GM23338 (cell line): ENCODE measurements around the gene YY1AP1. TPM values are rescaled to one million over a fixed set of nuclear protein-coding genes. Genes with fewer than 3 reads are reported as not detected.
"Not testable (repeated sequence)": the region's sequence is repeated elsewhere in the genome, so short reads cannot be mapped to it uniquely, and the experiment has no call there.

ENCODE experiments used
- ATAC-seq: fragments of 200-7000 bp; cut with Tn5 transposase; 3 replicates; pipeline ENCODE4 v1.9.1; 2020
- DNase-seq: peaks from one replicate; pipeline ENCODE4 v3.0.0-alpha.2; 2015; ENCODE audit warnings: low spot score
- H2AFZ ChIP-seq: fragments of 200-600 bp; sonication (generic); 2 replicates; pipeline ENCODE4 v1.8.0; 2016; ENCODE audit warnings: antibody characterized with exemption, mild to moderate bottlenecking, moderate library complexity
- H3F3A ChIP-seq: fragments of 200-600 bp; sonication (generic); replicated peaks from 2 replicates; pipeline ENCODE4 v1.8.0; 2017; ENCODE audit warnings: antibody characterized with exemption, mixed run types, low read depth
- H3K27ac ChIP-seq: fragments of 200-600 bp; sonication (generic); 2 replicates; pipeline ENCODE4 v1.6.1; 2016; ENCODE audit warnings: low read depth
- H3K27me3 ChIP-seq: fragments of 200-600 bp; sonication (generic); 2 replicates; pipeline ENCODE4 v1.8.0; 2016; ENCODE audit warnings: mild to moderate bottlenecking, mixed run types, moderate library complexity; ENCODE audit not compliant: insufficient read depth
- H3K36me3 ChIP-seq: fragments of 200-600 bp; sonication (generic); 2 replicates; pipeline ENCODE4 v1.8.0; 2016; ENCODE audit warnings: mild to moderate bottlenecking; ENCODE audit not compliant: insufficient read depth
- H3K4me1 ChIP-seq: fragments of 200-600 bp; sonication (generic); 2 replicates; pipeline ENCODE4 v1.8.0; 2016; ENCODE audit warnings: mild to moderate bottlenecking, moderate library complexity; ENCODE audit not compliant: insufficient read depth
- H3K4me2 ChIP-seq: fragments of 200-600 bp; sonication (generic); 2 replicates; pipeline ENCODE4 v1.7.1; 2017; ENCODE audit warnings: mixed run types
- H3K4me3 ChIP-seq: fragments of 200-600 bp; sonication (generic); 2 replicates; pipeline ENCODE4 v1.6.1; 2016; ENCODE audit warnings: mixed run types
- H3K79me2 ChIP-seq: fragments of 200-600 bp; sonication (generic); replicated peaks from 2 replicates; pipeline ENCODE4 v1.8.0; 2017; ENCODE audit warnings: mild to moderate bottlenecking; ENCODE audit not compliant: insufficient read depth
- H3K9me2 ChIP-seq: fragments of 200-600 bp; sonication (generic); 2 replicates; pipeline ENCODE4 v1.8.0; 2017; ENCODE audit not compliant: insufficient read depth
- H4K20me1 ChIP-seq: fragments of 200-600 bp; sonication (generic); replicated peaks from 2 replicates; pipeline ENCODE4 v1.8.0; 2017; ENCODE audit warnings: mild to moderate bottlenecking; ENCODE audit not compliant: insufficient read depth
- H3K27ac Mint-ChIP-seq: 2 replicates; pipeline ENCODE4 v1.8.0; 2020; ENCODE audit warnings: inconsistent platforms, mild to moderate bottlenecking, moderate library complexity, mixed read lengths
- H3K27me3 Mint-ChIP-seq: 3 replicates; pipeline ENCODE4 v1.8.0; 2022; ENCODE audit warnings: low read depth, mild to moderate bottlenecking, moderate library complexity, mixed read lengths, inconsistent platforms; ENCODE audit not compliant: insufficient read depth, poor library complexity
- H3K36me3 Mint-ChIP-seq: 3 replicates; pipeline ENCODE4 v1.8.0; 2021; ENCODE audit warnings: low read depth, mild to moderate bottlenecking, inconsistent platforms, moderate library complexity, mixed read lengths
- H3K4me1 Mint-ChIP-seq: 3 replicates; pipeline ENCODE4 v1.8.0; 2020; ENCODE audit warnings: mild to moderate bottlenecking, inconsistent platforms, mixed read lengths
- H3K4me3 Mint-ChIP-seq: 3 replicates; pipeline ENCODE4 v1.8.0; 2021; ENCODE audit warnings: moderate library complexity, mild to moderate bottlenecking, inconsistent platforms, mixed read lengths
- H3K9me3 Mint-ChIP-seq: 3 replicates; pipeline ENCODE4 v1.8.0; 2020; ENCODE audit warnings: moderate library complexity, mild to moderate bottlenecking, inconsistent platforms, mixed read lengths
- CREB1 ChIP-seq: fragments of 250-450 bp; sonication (Bioruptor Pico); IDR thresholded peaks from 2 replicates; pipeline ENCODE4 v1.5.0; 2020; ENCODE audit warnings: low read depth, mild to moderate bottlenecking, moderate library complexity
- EZH2 ChIP-seq: fragments of 200-600 bp; sonication (generic); IDR thresholded peaks from one replicate; pipeline ENCODE4 v1.8.0; 2017; ENCODE audit warnings: antibody characterized with exemption, mild to moderate bottlenecking, low read depth; ENCODE audit not compliant: unreplicated experiment
- EZH2phosphoT487 ChIP-seq: fragments of 200-600 bp; sonication (generic); IDR thresholded peaks from one replicate; pipeline ENCODE4 v1.8.1; 2018; ENCODE audit warnings: antibody characterized with exemption; ENCODE audit not compliant: unreplicated experiment
- JUNB ChIP-seq: IDR thresholded peaks from one replicate; pipeline ENCODE4 v1.6.1; 2016; ENCODE audit warnings: antibody characterized with exemption; ENCODE audit not compliant: unreplicated experiment
- NANOG ChIP-seq: IDR thresholded peaks from 2 replicates; pipeline ENCODE4 v1.6.1; 2016; ENCODE audit warnings: antibody characterized with exemption, borderline replicate concordance
- POLR2AphosphoS5 ChIP-seq: IDR thresholded peaks from 2 replicates; pipeline ENCODE4 v1.6.1; 2016; ENCODE audit warnings: antibody characterized with exemption, low read depth
- STAT1 ChIP-seq: IDR thresholded peaks from one replicate; pipeline ENCODE4 v1.6.1; 2016; ENCODE audit warnings: antibody characterized with exemption; ENCODE audit not compliant: unreplicated experiment
- ZNF114 ChIP-seq: fragments of 250-450 bp; sonication (Bioruptor Pico); IDR thresholded peaks from 2 replicates; pipeline ENCODE4 v1.5.0; 2020; ENCODE audit warnings: mild to moderate bottlenecking, moderate library complexity
- ZNF331 ChIP-seq: fragments of 250-450 bp; sonication (Bioruptor Pico); IDR thresholded peaks from 2 replicates; pipeline ENCODE4 v1.5.0; 2020; ENCODE audit warnings: low read depth, mild to moderate bottlenecking, moderate library complexity
- polyA plus RNA-seq: library from polyadenylated mRNA; unstranded; fragments of >200 nt; fragmentation: Nextera tagmentation; extraction: Ambion mirVana; gene quantifications from 2 replicates; pipeline ENCODE4 v1.2.1, GENCODE V29; 2016
- total RNA-seq: library from RNA; depleted of rRNA; stranded (reverse); fragments of >200 nt; shearing (Covaris generic); gene quantifications from 2 replicates; pipeline ENCODE4 v1.2.3, GENCODE V29; 2014
- TF ChIP-seq, protein P1 (sequence below): IDR thresholded peaks from one replicate; pipeline ENCODE4 v1.6.1; 2018; ENCODE audit warnings: antibody characterized with exemption; ENCODE audit not compliant: unreplicated experiment
- TF ChIP-seq, protein P2 (sequence below): IDR thresholded peaks from 2 replicates; pipeline ENCODE4 v1.6.1; 2016; ENCODE audit warnings: antibody characterized with exemption
- TF ChIP-seq, protein P3 (sequence below): fragments of 250-450 bp; sonication (Bioruptor Pico); IDR thresholded peaks from 2 replicates; pipeline ENCODE4 v1.5.0; 2020; ENCODE audit warnings: mild to moderate bottlenecking, moderate library complexity

Gene YY1AP1
- total and polyA plus RNA-seq, 2 experiments from 2014 or later, result 21.2 to 66.5 TPM

DNA sequence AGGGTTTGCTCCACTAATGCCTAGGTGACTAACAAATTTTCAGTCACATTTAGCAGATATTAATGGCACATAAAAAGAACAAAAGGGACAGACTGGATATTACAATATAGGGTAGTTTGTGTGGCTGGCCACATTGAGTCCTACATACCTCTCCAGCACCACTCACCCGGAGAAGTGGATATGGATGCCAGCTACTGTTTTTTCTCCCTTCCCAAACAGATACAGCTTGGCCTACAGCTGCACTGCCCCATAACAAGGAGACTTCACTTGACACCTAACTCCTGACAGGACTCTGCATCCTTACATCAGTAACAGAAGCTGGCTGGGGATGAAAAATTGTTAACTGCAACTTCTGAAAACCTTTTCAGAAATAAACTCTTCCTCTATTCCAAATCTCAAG lies 9.6 kb downstream of the YY1AP1 start:
- peaks cover 54% of the 10 kb centered on the region for H3K36me3 Mint-ChIP-seq

DNA sequence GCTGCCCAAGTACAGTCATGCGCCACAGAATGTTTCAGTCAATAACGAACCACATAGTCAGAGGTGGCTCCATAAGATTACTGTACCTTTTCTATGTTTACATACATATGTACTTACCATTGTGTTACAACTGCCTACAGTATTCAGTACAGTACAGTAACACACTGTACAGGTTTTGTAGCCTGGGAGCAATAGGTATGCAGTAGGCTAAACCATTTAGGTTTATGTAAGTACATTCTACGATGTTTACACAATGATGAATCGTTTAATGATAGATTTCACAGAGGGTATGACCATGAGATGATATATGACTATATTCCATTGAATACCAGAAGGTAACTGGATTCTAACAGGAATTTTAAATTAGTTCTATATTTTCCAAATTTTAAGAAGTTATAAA lies 10.5 kb downstream of the YY1AP1 start:
- Mint-ChIP-seq H3K4me1 (0 out of 3 replicates have a peak, but pooled peaks cover 5% of the 10 kb centered on the region), H3K27me3 (no peaks in the 10 kb centered on the region), H3K36me3 (peaks cover 59% of the 10 kb centered on the region), H3K27ac (no peak overlapping the region), H3K4me3 (no peak overlapping the region), H3K9me3 (no peaks in the 10 kb centered on the region)
- ATAC-seq (no peak), DNase-seq (no peak)
- no peak overlapping the region for H3K27ac ChIP-seq
- peaks cover 50% of the 10 kb centered on the region for H3K79me2 ChIP-seq
- peaks cover 42% of the 10 kb centered on the region for H3K36me3 ChIP-seq
- H3K9me2 ChIP-seq, result no peaks in the 10 kb centered on the region
- H3K4me2 ChIP-seq, result no peak overlapping the region
- H3K27me3 ChIP-seq, result no peaks in the 10 kb centered on the region
- peaks cover 27% of the 10 kb centered on the region for H4K20me1 ChIP-seq
- no peak overlapping the region for H2AFZ ChIP-seq
- H3K4me3 ChIP-seq, result no peak overlapping the region
- H3K4me1 ChIP-seq, result no peaks in the 10 kb centered on the region
- H3F3A ChIP-seq, result 0 out of 2 replicates have a peak, but pooled peaks cover 1% of the 10 kb centered on the region
- TF ChIP-seq ZNF331 (no peak), ZNF114 (no peak), POLR2AphosphoS5 (no peak), EZH2 (no peak), CREB1 (no peak), EZH2phosphoT487 (no peak), JUNB (no peak), NANOG (no peak), STAT1 (no peak)
- TF ChIP-seq, protein P1, sequence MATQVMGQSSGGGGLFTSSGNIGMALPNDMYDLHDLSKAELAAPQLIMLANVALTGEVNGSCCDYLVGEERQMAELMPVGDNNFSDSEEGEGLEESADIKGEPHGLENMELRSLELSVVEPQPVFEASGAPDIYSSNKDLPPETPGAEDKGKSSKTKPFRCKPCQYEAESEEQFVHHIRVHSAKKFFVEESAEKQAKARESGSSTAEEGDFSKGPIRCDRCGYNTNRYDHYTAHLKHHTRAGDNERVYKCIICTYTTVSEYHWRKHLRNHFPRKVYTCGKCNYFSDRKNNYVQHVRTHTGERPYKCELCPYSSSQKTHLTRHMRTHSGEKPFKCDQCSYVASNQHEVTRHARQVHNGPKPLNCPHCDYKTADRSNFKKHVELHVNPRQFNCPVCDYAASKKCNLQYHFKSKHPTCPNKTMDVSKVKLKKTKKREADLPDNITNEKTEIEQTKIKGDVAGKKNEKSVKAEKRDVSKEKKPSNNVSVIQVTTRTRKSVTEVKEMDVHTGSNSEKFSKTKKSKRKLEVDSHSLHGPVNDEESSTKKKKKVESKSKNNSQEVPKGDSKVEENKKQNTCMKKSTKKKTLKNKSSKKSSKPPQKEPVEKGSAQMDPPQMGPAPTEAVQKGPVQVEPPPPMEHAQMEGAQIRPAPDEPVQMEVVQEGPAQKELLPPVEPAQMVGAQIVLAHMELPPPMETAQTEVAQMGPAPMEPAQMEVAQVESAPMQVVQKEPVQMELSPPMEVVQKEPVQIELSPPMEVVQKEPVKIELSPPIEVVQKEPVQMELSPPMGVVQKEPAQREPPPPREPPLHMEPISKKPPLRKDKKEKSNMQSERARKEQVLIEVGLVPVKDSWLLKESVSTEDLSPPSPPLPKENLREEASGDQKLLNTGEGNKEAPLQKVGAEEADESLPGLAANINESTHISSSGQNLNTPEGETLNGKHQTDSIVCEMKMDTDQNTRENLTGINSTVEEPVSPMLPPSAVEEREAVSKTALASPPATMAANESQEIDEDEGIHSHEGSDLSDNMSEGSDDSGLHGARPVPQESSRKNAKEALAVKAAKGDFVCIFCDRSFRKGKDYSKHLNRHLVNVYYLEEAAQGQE, result no peak
- TF ChIP-seq, protein P2, sequence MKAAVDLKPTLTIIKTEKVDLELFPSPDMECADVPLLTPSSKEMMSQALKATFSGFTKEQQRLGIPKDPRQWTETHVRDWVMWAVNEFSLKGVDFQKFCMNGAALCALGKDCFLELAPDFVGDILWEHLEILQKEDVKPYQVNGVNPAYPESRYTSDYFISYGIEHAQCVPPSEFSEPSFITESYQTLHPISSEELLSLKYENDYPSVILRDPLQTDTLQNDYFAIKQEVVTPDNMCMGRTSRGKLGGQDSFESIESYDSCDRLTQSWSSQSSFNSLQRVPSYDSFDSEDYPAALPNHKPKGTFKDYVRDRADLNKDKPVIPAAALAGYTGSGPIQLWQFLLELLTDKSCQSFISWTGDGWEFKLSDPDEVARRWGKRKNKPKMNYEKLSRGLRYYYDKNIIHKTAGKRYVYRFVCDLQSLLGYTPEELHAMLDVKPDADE, result no peak
- TF ChIP-seq, protein P3, sequence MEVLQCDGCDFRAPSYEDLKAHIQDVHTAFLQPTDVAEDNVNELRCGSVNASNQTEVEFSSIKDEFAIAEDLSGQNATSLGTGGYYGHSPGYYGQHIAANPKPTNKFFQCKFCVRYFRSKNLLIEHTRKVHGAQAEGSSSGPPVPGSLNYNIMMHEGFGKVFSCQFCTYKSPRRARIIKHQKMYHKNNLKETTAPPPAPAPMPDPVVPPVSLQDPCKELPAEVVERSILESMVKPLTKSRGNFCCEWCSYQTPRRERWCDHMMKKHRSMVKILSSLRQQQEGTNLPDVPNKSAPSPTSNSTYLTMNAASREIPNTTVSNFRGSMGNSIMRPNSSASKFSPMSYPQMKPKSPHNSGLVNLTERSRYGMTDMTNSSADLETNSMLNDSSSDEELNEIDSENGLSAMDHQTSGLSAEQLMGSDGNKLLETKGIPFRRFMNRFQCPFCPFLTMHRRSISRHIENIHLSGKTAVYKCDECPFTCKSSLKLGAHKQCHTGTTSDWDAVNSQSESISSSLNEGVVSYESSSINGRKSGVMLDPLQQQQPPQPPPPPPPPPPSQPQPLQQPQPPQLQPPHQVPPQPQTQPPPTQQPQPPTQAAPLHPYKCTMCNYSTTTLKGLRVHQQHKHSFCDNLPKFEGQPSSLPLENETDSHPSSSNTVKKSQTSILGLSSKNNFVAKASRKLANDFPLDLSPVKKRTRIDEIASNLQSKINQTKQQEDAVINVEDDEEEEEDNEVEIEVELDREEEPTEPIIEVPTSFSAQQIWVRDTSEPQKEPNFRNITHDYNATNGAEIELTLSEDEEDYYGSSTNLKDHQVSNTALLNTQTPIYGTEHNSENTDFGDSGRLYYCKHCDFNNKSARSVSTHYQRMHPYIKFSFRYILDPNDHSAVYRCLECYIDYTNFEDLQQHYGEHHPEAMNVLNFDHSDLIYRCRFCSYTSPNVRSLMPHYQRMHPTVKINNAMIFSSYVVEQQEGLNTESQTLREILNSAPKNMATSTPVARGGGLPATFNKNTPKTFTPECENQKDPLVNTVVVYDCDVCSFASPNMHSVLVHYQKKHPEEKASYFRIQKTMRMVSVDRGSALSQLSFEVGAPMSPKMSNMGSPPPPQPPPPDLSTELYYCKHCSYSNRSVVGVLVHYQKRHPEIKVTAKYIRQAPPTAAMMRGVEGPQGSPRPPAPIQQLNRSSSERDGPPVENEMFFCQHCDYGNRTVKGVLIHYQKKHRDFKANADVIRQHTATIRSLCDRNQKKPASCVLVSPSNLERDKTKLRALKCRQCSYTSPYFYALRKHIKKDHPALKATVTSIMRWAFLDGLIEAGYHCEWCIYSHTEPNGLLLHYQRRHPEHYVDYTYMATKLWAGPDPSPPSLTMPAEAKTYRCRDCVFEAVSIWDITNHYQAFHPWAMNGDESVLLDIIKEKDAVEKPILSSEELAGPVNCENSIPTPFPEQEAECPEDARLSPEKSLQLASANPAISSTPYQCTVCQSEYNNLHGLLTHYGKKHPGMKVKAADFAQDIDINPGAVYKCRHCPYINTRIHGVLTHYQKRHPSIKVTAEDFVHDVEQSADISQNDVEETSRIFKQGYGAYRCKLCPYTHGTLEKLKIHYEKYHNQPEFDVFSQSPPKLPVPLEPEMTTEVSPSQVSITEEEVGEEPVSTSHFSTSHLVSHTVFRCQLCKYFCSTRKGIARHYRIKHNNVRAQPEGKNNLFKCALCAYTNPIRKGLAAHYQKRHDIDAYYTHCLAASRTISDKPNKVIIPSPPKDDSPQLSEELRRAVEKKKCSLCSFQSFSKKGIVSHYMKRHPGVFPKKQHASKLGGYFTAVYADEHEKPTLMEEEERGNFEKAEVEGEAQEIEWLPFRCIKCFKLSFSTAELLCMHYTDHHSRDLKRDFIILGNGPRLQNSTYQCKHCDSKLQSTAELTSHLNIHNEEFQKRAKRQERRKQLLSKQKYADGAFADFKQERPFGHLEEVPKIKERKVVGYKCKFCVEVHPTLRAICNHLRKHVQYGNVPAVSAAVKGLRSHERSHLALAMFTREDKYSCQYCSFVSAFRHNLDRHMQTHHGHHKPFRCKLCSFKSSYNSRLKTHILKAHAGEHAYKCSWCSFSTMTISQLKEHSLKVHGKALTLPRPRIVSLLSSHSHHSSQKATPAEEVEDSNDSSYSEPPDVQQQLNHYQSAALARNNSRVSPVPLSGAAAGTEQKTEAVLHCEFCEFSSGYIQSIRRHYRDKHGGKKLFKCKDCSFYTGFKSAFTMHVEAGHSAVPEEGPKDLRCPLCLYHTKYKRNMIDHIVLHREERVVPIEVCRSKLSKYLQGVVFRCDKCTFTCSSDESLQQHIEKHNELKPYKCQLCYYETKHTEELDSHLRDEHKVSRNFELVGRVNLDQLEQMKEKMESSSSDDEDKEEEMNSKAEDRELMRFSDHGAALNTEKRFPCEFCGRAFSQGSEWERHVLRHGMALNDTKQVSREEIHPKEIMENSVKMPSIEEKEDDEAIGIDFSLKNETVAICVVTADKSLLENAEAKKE, result no peak

More for the DNA sequence above, 9.6 kb downstream of the YY1AP1 start:
- Histone ChIP-seq H3K36me3 (peaks cover 37% of the 10 kb centered on the region), H3K79me2 (peaks cover 59% of the 10 kb centered on the region), H4K20me1 (peaks cover 36% of the 10 kb centered on the region)
- H2AFZ ChIP-seq, H3K27ac Mint-ChIP-seq, H3K4me1 Mint-ChIP-seq, H3K27me3 Mint-ChIP-seq, H3K4me1 ChIP-seq, H3F3A ChIP-seq, H3K27ac ChIP-seq, H3K4me3 ChIP-seq, ATAC-seq, H3K27me3 ChIP-seq, DNase-seq, H3K4me2 ChIP-seq, H3K9me3 Mint-ChIP-seq, H3K4me3 Mint-ChIP-seq, H3K9me2 ChIP-seq: not testable (repeated sequence)
